Activated CD4-positive, alpha-beta T cell treated with anti-CD3 and anti-CD28 coated beads, Interleukin-2, amount 50 U/mL, for 4 hours (primary cell): ENCODE results near the gene SLC25A45.
"Not testable (repeated sequence)": the region's sequence is repeated elsewhere in the genome, so short reads cannot be mapped to it uniquely, and the experiment has no call there.

Experiments
- DNase-seq, 2 experiments: peaks; one replicate each; pipeline ENCODE4 v3.0.0-alpha.2; 2020

The SLC25A45 gene

GRCh38 chr11:65355776-65356393, 26.6 kb downstream of the SLC25A45 start:
- no peak for DNase-seq

GRCh38 chr11:65355013-65355775, 27.3 kb downstream of the SLC25A45 start:
- DNase-seq, result peak; percentile 70

GRCh38 chr11:65354265-65355012, 28.0 kb downstream of the SLC25A45 start, which contains the start of gene TIGD3:
Gene TIGD3 (plus strand): TSS chr11:65354751. CDS start chr11:65355809, 1,058 bp downstream.
- DNase-seq, result peak; percentile 96

GRCh38 chr11:65353900-65354264, 28.6 kb downstream of the SLC25A45 start:
- DNase-seq, result no peak

- no peak for DNase-seq
These were observed 29.1 kb downstream of the SLC25A45 start for GRCh38 chr11:65353376-65353775.

- no peak for DNase-seq
These were observed 29.7 kb downstream of the SLC25A45 start for GRCh38 chr11:65352783-65353182.

- no peak for DNase-seq
These were observed 30.9 kb downstream of the SLC25A45 start for GRCh38 chr11:65351511-65351910.

- no peak for DNase-seq
These were observed 40.6 kb downstream of the SLC25A45 start for GRCh38 chr11:65341856-65342255.

GRCh38 chr11:65340226-65340625, 42.2 kb downstream of the SLC25A45 start:
- DNase-seq, result no peak

GRCh38 chr11:65338676-65339075, 43.8 kb downstream of the SLC25A45 start:
- no peak for DNase-seq

GRCh38 chr11:65334696-65335295, 47.6 kb downstream of the SLC25A45 start:
- DNase-seq, result no peak

GRCh38 chr11:65332591-65332990, 49.9 kb downstream of the SLC25A45 start:
- DNase-seq, result not testable (repeated sequence)

GRCh38 chr11:65330544-65330943, 51.9 kb downstream of the SLC25A45 start:
- no peak for DNase-seq

- DNase-seq, result peak; percentile 78 to 80
These were observed 52.5 kb downstream of the SLC25A45 start for GRCh38 chr11:65329944-65330403.

- DNase-seq, result no peak
These were observed 53.0 kb downstream of the SLC25A45 start for GRCh38 chr11:65329478-65329877.

GRCh38 chr11:65327021-65327420, 55.4 kb downstream of the SLC25A45 start:
- DNase-seq, result no peak

- DNase-seq, result no peak
These were observed 57.0 kb downstream of the SLC25A45 start for GRCh38 chr11:65325435-65325834.
